ENCODE measurements around the gene DNAJC11.
"Not testable (repeated sequence)": the region's sequence is repeated elsewhere in the genome, so short reads cannot be mapped to it uniquely, and the experiment has no call there.

Gene DNAJC11

DNA sequence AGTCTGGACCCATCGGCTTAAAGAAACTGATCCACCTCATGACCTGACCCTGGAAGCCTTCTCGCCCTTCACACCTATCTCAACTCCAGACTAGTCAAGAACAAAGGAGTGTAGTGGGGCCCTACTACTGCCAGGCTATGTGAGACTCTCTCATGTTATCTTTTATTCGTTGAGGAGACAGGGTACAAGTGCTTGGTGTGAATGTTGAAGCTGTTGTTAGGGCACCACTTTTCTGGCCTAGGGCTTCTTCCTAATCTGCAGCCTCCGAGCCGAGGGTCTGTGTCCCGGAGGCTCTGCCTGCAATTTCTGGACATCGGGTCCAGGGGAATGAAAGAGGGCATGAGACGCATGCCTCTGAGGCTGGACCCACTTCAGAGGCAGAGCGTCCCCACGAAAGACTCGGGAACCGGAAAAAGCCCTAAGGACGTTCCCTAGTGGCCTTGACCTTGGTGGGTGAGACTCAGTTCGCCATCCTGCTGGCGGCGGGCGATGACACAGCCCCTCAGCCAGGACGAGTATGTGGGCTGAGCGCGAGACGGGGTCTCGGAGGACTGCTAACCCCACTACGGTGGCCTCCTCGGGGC is 671 bp downstream of the DNAJC11 start:
- FAIRE-seq: no peak
- DNase-seq (ENCODE audit: insufficient read length, low spot score): no peak

DNA sequence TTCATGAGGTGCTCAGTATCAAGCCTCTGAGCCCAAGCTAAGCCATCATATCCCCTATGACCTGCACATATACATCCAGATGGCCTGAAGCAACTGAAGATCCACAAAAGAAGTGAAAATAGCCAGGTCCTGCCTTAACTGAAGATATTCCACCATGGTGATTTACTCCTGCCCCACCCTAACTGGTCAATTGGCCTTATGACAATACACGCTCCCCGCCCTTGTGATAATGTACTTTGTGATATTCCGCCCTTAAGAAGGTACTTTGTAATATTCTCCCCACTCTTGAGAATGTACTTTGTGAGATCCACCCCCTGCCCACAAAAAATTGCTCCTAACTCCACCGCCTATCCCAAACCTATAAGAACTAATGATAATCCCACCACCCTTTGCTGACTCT is 1.7 kb downstream of the DNAJC11 start:
- DNase-seq (ENCODE audit: insufficient read length, low spot score); FAIRE-seq: not testable (repeated sequence)

DNA sequence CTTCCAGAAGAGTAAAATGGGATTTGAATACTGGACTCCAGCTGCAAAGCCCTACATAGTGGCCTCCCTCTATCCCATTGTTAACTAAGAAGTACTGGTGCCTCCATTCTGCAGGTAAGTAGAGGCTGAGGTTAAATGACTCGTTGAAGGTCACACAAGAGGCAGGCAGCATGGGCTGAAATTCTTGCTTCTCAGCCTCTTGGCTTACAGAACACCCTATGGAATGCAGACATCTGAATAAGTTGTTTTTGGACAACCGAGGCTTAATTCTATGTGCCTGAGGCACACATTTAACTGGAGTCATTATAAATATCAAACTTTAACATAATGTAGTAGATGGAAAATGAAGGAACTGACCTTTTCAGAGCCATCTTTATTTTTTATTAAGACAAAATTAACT is 5.7 kb downstream of the DNAJC11 start:
- FAIRE-seq: no peak

GRCh38 chr1:6694121-6694713 is 7.4 kb downstream of the DNAJC11 start:
- DNase-seq (ENCODE audit: insufficient read length, low spot score): no peak
- FAIRE-seq: no peak

More for the DNA sequence above, 5.7 kb downstream of the DNAJC11 start:
- DNase-seq (ENCODE audit: insufficient read length, low spot score): no peak

DNA sequence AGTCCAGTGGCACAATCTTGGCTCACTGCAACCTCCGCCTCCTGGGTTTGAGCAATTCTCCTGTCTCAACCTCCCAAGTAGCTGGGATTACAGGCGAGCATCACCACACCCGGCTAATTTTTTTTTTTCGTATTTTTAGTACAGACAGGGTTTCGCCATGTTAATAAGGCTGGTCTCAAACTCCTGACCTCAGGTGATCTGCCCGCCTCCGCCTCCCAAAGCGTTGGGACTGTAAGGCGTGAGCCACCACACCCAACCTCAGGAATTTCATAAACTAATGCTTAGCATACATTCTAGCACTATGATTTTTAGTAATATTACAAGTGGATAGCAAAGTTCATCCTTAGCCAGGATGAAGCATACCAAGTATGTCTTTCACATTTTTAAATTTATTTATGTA is 8.7 kb downstream of the DNAJC11 start:
- no peak for FAIRE-seq
- no peak for DNase-seq (ENCODE audit: insufficient read length, low spot score)

- no peak for DNase-seq (ENCODE audit: insufficient read length, low spot score)
- FAIRE-seq: no peak
Observed at GRCh38 chr1:6691507-6691906, 10.1 kb downstream of the DNAJC11 start.

GRCh38 chr1:6690186-6690585 is 11.4 kb downstream of the DNAJC11 start:
- DNase-seq (ENCODE audit: insufficient read length, low spot score) (no peak), FAIRE-seq (no peak)

- DNase-seq (ENCODE audit: insufficient read length, low spot score) (no peak), FAIRE-seq (no peak)
Observed at GRCh38 chr1:6688757-6689156, 12.9 kb downstream of the DNAJC11 start.

DNA sequence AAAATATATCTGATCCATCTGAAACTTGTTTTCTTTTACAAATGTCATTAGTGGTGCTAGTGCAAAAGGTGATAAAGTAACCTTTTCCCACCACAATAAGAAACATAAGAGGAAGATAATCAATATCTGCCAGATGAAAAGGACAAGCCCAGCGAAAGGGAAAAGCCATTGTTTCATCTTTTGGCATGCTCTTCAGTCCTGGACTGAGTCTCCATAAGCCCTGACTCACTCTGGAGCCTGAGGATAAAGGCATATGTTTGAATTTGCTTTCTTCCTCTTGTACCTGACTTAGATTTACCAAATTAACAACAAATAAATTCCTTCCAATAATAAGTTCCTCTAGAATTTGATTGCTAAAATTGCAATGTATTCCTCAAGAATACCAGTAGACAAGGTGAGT is 13.6 kb downstream of the DNAJC11 start:
- DNase-seq (ENCODE audit: insufficient read length, low spot score) (no peak), FAIRE-seq (no peak)

DNA sequence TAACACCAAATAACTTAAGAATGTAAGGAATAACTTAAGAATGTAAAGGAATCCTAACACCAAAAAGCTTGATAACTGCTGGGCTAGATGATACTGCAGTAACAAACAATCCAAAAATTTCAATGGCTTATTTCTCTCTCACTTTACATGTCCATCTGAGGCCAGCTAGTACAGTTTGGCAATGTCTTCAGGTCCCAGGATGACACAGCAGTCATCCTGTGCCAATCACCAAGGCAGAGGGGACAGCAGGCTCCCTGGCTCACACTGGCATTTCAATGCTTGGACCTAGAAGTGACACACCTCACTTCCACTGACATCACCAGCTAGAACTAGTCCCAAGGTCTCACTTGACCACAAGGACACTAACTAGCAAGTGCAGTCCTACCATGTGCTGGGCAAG is 15.3 kb downstream of the DNAJC11 start:
- DNase-seq (ENCODE audit: insufficient read length, low spot score): no peak
- FAIRE-seq: peak; percentile 33

- FAIRE-seq (no peak), DNase-seq (ENCODE audit: insufficient read length, low spot score) (no peak)
Observed at GRCh38 chr1:6685381-6685780, 16.2 kb downstream of the DNAJC11 start.

DNA sequence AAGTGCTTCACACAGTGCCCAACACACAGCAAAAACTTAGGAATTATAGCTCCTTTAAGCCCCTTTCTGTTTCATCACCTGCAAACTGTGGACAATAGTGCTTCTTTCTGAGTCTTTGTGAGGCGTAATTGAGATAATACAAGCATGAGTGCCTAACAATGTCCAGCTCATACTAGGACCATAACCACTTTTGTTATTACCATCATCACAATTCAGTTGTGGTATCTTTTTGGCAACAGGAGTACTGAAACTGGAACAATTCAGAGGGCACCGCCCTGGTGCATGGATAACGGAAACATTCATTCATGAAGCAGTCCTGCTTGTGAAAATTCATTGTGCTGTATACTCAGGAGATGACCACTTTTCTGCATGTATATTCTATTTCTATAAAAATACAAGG is 18.2 kb downstream of the DNAJC11 start:
- DNase-seq (ENCODE audit: insufficient read length, low spot score): no peak
- FAIRE-seq: peak; percentile 13

- DNase-seq (ENCODE audit: insufficient read length, low spot score): no peak
- no peak for FAIRE-seq
Observed at GRCh38 chr1:6675941-6676340, 25.7 kb downstream of the DNAJC11 start.

GRCh38 chr1:6674771-6675170 is 26.8 kb downstream of the DNAJC11 start:
- FAIRE-seq (no peak), DNase-seq (ENCODE audit: insufficient read length, low spot score) (no peak)

DNA sequence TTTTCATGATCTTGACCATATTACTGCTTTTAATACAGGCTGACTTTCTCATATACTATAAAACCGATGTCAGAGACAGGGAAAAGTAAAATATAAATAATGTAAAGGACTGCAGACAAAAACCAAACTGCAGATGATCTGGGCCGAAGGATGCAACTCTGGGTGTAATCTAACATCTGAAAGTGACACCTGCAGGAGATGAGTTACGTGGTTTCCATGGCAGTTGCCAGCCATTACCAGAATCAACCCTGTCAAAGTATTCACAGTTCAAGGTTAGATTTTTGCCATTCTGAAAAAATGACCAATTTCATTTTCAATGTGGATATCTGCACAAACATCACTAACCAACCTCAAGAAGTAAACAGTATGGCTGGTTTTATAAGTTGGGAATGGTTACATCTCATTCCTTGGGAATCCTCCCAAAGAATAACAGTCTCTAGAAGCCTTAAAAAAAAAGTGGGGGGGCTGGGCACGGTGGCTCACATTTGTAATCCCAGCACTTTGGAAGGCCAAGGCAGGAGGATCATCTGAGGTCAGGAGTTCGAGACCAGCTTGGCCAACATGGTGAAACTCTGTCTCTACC is 27.7 kb downstream of the DNAJC11 start:
- FAIRE-seq: no peak
- DNase-seq (ENCODE audit: insufficient read length, low spot score): no peak

DNA sequence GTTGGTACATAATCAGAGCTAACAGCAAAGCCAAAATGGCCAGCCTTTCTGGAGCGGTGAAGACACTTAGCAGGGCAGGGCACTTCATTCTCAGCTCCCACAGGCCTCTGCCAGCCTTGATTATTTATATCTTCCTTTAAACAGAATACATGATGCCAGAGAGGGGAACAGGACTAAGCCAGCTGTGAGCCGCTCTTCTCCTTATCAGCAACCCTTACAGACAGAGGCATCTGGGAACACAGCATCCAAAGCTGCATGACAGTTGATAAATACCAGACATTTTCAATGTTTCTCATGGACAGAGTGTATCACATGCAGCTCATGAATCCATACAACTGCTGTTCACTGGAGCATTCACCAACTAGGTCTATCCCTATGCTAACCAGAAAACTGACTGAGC is 29.1 kb downstream of the DNAJC11 start:
- DNase-seq (ENCODE audit: insufficient read length, low spot score): no peak
- FAIRE-seq: no peak

GRCh38 chr1:6668503-6668902 is 33.1 kb downstream of the DNAJC11 start:
- no peak for DNase-seq (ENCODE audit: insufficient read length, low spot score)
- FAIRE-seq: no peak

- DNase-seq (ENCODE audit: insufficient read length, low spot score) (no peak), FAIRE-seq (no peak)
Observed at GRCh38 chr1:6667139-6667538, 34.5 kb downstream of the DNAJC11 start.

- no peak for DNase-seq (ENCODE audit: insufficient read length, low spot score)
- FAIRE-seq: no peak
Observed at GRCh38 chr1:6666696-6667095, 34.9 kb downstream of the DNAJC11 start.

DNA sequence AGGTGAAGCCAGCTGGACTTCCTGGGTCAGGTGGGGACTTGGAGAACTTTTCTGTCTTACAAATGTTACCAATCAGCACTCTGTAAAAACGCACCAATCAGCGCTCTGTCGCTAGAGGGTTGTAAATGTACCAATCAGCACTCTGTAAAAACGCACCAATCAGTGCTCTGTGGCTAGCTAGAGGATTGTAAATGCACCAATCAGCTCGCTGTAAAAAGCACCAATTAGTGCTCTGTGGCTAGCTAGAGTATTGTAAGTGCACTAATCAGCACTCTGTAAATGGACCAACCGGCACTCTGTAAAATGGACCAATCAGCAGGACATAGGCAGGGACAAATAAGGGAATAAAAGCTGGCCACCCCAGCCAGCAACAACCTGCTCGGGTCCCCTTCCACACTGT is 39.1 kb downstream of the DNAJC11 start:
- not testable (repeated sequence) for FAIRE-seq; DNase-seq (ENCODE audit: insufficient read length, low spot score)

DNA sequence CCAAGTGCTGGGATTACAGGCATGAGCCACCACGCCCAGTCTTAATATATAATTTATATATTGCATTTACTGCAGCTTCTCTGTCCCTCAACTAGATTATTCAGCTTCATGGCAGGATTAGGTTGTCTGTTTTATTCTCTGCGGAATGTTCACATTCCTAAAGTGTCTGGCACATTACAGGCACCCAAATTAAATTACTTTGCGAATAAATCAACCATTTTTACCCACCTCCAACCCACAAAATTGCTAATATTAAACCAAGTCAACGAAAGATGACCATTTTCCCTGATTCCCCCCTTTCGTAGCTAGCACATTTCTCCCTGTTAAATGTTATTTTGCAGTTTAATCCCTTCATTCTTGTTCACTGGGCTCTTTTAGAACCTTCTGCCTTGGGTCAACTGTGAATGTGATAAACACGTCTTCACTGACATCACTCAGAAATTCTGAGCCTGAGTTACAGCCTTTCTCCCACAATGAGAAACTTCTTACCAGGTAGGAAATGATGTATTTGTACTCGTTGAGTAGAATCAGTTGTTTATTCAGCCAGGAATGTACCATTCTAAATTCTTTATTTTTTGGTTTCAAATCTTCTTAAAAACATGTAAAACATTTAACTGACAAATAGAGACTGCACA is 41.1 kb downstream of the DNAJC11 start:
- no peak for DNase-seq (ENCODE audit: insufficient read length, low spot score)
- no peak for FAIRE-seq
